PFSK-1 (cell line): Measurements from ENCODE around the gene CDH6.

Experiments used
- FOXP2 ChIP-seq: optimal IDR thresholded peaks from 2 replicates; pipeline ENCODE3; 2011; ENCODE audit warnings: borderline replicate concordance, control low read depth, inconsistent platforms; ENCODE audit not compliant: insufficient read depth; ENCODE audit errors: extremely low read length, extremely low read depth
- POLR2AphosphoS5 ChIP-seq: IDR thresholded peaks from 2 replicates; pipeline ENCODE4 v1.6.1; 2012; ENCODE audit warnings: low read depth, mild to moderate bottlenecking, control low read depth, low read length, moderate library complexity
- REST ChIP-seq, 2 experiments: IDR thresholded peaks; 2 replicates each; pipeline versions ENCODE4 v1.6.1 to v1.8.0; 2011 to 2012; ENCODE audit warnings: low read depth in 2 of 2, low read length in 2 of 2, control low read depth in 1 of 2, inconsistent platforms in 1 of 2, mild to moderate bottlenecking in 1 of 2, moderate library complexity in 1 of 2; ENCODE audit not compliant: insufficient read depth in 1 of 2
- SIN3A ChIP-seq: IDR thresholded peaks from 2 replicates; pipeline ENCODE4 v1.6.1; 2012; ENCODE audit warnings: mild to moderate bottlenecking, low read length, moderate library complexity, borderline replicate concordance; ENCODE audit not compliant: insufficient read depth
- TAF1 ChIP-seq: IDR thresholded peaks from 2 replicates; pipeline ENCODE4 v1.6.1; 2012; ENCODE audit warnings: low read length, control low read depth, borderline replicate concordance; ENCODE audit not compliant: insufficient read depth

CDH6 gene

DNA sequence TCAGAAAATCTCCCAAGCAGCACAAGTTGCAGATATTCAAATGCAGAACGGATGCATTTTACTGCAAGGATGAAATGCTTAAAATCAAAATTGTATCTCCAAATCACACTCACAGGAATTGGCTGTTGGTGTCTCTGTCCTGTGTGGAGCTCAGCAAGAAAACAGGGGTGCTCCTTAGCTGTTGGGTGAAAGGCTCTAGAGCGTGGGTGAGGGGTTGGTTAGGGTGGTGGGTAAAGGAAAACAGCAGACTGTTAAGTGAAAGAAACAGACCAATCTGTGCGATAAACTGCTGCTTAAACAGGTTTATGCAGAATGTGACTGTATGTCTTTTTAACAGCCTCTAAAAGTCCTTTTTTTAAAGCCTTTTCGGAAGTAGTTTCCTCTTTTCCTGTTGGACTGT lies 19.8 kb downstream of the CDH6 start:
- TF ChIP-seq TAF1 = no peak
- no peak for TF ChIP-seq REST (IDR thresholded peaks at IDR 0.05; ENCODE audit: insufficient read depth in 1 of 2, low read depth in 2 of 2, low read length in 2 of 2)
- TF ChIP-seq POLR2AphosphoS5 = no peak
- no peak for TF ChIP-seq FOXP2
- TF ChIP-seq SIN3A = no peak

GRCh38 chr5:31213705-31214121 lies 20.2 kb downstream of the CDH6 start:
- TF ChIP-seq POLR2AphosphoS5 (no peak), FOXP2 (no peak)

DNA sequence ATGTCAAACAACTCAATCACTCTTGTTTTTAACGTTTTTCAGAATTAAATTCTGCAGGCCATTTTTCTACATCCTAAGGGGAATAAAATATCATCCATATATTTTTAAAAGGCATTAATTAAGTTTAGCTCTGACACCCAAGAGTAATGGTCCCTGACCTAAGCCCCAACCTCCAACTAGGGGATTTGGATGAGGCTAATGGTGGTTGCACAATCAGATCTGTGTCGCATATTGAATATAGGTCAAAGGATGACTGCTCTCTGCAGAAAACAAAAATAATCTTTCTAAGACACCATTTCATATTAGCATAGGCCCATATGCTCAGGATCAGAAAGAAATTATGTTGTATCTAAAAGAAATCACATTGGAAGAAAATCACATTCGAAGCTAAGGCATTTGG lies 20.7 kb downstream of the CDH6 start:
- TF ChIP-seq FOXP2 = no peak
- TF ChIP-seq TAF1 = no peak
- no peak for TF ChIP-seq POLR2AphosphoS5
- no peak for TF ChIP-seq SIN3A
- TF ChIP-seq REST (IDR thresholded peaks at IDR 0.05; ENCODE audit: insufficient read depth in 1 of 2, low read depth in 2 of 2, low read length in 2 of 2) = no peak

GRCh38 chr5:31215236-31215635 lies 21.8 kb downstream of the CDH6 start:
- TF ChIP-seq REST (IDR thresholded peaks at IDR 0.05; ENCODE audit: insufficient read depth in 1 of 2, low read depth in 2 of 2, low read length in 2 of 2) (no peak), SIN3A (no peak), TAF1 (no peak), FOXP2 (no peak), POLR2AphosphoS5 (no peak)

DNA sequence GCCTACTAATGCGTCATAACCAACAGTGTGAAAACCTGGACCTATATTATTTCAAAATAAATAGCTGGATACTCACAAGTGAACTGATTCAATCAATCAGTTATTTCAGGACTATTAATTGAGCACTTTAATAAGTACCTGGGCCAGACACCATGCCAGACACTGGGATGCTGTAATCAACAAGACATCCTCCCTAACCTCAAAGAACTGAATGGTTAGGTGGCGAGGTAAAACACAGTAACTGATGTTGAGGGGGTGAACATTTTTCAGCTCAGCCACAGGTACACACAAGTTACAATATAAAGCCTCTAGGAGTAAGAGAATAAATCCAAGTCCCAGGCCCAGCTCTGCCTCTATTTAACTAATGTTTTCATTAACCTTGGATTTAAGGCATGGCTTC lies 24.0 kb downstream of the CDH6 start:
- TF ChIP-seq SIN3A = no peak

DNA sequence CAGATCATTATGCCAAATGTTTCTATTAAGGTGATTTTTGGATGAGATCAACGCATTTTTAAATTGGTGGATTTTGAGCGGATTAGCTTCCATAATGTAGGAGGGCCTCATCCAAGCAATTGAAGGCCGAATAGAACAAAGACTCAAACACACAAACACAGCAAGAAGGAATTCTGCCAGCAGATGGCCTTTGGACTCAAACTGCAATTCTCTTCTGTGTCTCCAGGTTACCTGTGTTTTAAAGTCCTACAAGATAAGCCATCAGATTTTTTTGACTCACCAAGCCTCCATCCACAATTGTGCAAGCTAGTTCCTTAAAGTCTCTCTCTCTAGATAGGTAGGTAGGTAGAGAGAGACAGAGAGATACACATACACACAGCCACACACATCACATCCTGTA lies 25.5 kb downstream of the CDH6 start:
- no peak for TF ChIP-seq TAF1
- no peak for TF ChIP-seq FOXP2
- no peak for TF ChIP-seq SIN3A
- no peak for TF ChIP-seq POLR2AphosphoS5
- no peak for TF ChIP-seq REST (IDR thresholded peaks at IDR 0.05; ENCODE audit: insufficient read depth in 1 of 2, low read depth in 2 of 2, low read length in 2 of 2)
